ENCODE results near the gene TMEM120A.

DNA sequence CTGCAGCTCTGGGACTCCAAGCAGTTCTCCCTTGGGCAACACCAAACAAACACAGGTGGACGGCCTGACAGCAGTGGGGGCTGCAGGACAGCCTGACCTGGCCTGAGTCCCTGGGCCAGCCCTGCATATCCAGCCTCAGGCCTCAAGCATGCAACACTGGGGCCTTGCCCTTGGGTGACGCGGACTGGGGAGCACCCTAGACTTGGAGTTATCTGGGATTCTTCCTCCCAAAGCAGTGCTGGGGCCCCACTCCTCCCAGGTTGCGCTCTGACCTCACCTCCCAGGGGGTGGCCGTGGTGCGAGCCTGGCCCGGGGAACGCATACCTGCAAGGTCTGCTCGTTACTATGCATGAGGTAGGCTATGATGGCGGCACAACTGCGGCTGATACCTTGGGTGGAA lies 6.2 kb upstream of the TMEM120A start:
- TF ChIP-seq, protein P1, sequence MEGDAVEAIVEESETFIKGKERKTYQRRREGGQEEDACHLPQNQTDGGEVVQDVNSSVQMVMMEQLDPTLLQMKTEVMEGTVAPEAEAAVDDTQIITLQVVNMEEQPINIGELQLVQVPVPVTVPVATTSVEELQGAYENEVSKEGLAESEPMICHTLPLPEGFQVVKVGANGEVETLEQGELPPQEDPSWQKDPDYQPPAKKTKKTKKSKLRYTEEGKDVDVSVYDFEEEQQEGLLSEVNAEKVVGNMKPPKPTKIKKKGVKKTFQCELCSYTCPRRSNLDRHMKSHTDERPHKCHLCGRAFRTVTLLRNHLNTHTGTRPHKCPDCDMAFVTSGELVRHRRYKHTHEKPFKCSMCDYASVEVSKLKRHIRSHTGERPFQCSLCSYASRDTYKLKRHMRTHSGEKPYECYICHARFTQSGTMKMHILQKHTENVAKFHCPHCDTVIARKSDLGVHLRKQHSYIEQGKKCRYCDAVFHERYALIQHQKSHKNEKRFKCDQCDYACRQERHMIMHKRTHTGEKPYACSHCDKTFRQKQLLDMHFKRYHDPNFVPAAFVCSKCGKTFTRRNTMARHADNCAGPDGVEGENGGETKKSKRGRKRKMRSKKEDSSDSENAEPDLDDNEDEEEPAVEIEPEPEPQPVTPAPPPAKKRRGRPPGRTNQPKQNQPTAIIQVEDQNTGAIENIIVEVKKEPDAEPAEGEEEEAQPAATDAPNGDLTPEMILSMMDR (IDR thresholded peaks at IDR 0.05), result no peak
- no peak for TF ChIP-seq POLR2A (IDR thresholded peaks at IDR 0.05)

Measured in ovary (tissue), 3 donors.